CD14-positive monocyte (primary cell): ENCODE results near the gene PRKN. TPM values are rescaled to one million over a fixed set of nuclear protein-coding genes. Genes with fewer than 3 reads are reported as not detected.

ENCODE experiments used
- DNase-seq, 3 donors: peaks; one replicate each; pipeline ENCODE4 v3.0.0-alpha.2; 2011 to 2022
- H2AFZ ChIP-seq: 2 replicates; pipeline ENCODE4 v1.6.0; 2012; ENCODE audit warnings: mild to moderate bottlenecking, low read depth, low read length, inconsistent platforms; ENCODE audit not compliant: insufficient read depth, poor library complexity, severe bottlenecking
- H3K27ac ChIP-seq, 2 donors: 1 replicate in 1 of 2; 2 replicates in 1 of 2; pipeline ENCODE4 v1.5.1; 2012 to 2013; ENCODE audit warnings: low read length in 2 of 2, control low read depth in 1 of 2, inconsistent platforms in 1 of 2, low read depth in 1 of 2, mild to moderate bottlenecking in 1 of 2
- H3K27me3 ChIP-seq, 2 donors: one replicate each; pipeline versions ENCODE4 v1.6.0 to v1.6.1; 2011 to 2013; ENCODE audit warnings: low read length in 2 of 2; ENCODE audit not compliant: control insufficient read depth in 2 of 2, insufficient read depth in 2 of 2
- H3K36me3 ChIP-seq, 2 donors: replicated peaks in 1 of 2; 1 replicate in 1 of 2; 2 replicates in 1 of 2; pipeline versions ENCODE4 v1.5.1 to v1.6.1; 2012 to 2013; ENCODE audit warnings: low read length in 2 of 2, control low read depth in 1 of 2, inconsistent platforms in 1 of 2, mild to moderate bottlenecking in 1 of 2; ENCODE audit not compliant: insufficient read depth in 2 of 2, control insufficient read depth in 1 of 2
- H3K4me1 ChIP-seq, 2 donors: 1 replicate in 1 of 2; 2 replicates in 1 of 2; pipeline versions ENCODE4 v1.5.1 to v1.6.1; 2012 to 2013; ENCODE audit warnings: low read length in 2 of 2, control low read depth in 1 of 2, inconsistent platforms in 1 of 2, mild to moderate bottlenecking in 1 of 2, moderate library complexity in 1 of 2; ENCODE audit not compliant: insufficient read depth in 2 of 2, control insufficient read depth in 1 of 2
- H3K4me2 ChIP-seq: replicated peaks from 2 replicates; pipeline ENCODE3; 2012; ENCODE audit warnings: low read length, moderate library complexity, mild to moderate bottlenecking; ENCODE audit not compliant: poor library complexity, severe bottlenecking; ENCODE audit errors: extremely low read depth
- H3K4me3 ChIP-seq, 3 experiments: fragments of 200-600 bp in 1 of 3; sonication (generic) in 1 of 3; replicated peaks in 1 of 3; 1 replicate in 2 of 3; 2 replicates in 1 of 3; pipeline ENCODE4 v1.5.1; 2011 to 2013; ENCODE audit warnings: low read length in 3 of 3, mild to moderate bottlenecking in 3 of 3, control low read depth in 2 of 3, low read depth in 2 of 3, inconsistent platforms in 1 of 3, moderate library complexity in 1 of 3
- H3K79me2 ChIP-seq: 2 replicates; pipeline ENCODE4 v1.6.0; 2012; ENCODE audit warnings: mild to moderate bottlenecking, control low read depth, inconsistent platforms, low read length, moderate library complexity; ENCODE audit not compliant: insufficient read depth
- H3K9ac ChIP-seq: 2 replicates; pipeline ENCODE4 v1.6.0; 2017; ENCODE audit warnings: low read length, mild to moderate bottlenecking; ENCODE audit not compliant: insufficient read depth, poor library complexity, severe bottlenecking
- H3K9me3 ChIP-seq, 2 donors: replicated peaks in 1 of 2; 1 replicate in 1 of 2; 2 replicates in 1 of 2; pipeline versions ENCODE4 v1.5.1 to v1.6.1; 2012 to 2013; ENCODE audit warnings: low read length in 2 of 2, control low read depth in 1 of 2; ENCODE audit not compliant: control insufficient read depth in 1 of 2, insufficient read depth in 1 of 2
- H4K20me1 ChIP-seq: 2 replicates; pipeline ENCODE4 v1.6.0; 2012; ENCODE audit warnings: mild to moderate bottlenecking, low read length, control low read depth, moderate library complexity; ENCODE audit not compliant: insufficient read depth
- H3K27ac Mint-ChIP-seq, 7 donors: one replicate each; pipeline ENCODE4 v1.8.0; 2020; ENCODE audit warnings: mild to moderate bottlenecking in 7 of 7, mixed read lengths in 7 of 7, moderate library complexity in 6 of 7, inconsistent platforms in 2 of 7
- H3K27me3 Mint-ChIP-seq, 3 donors: one replicate each; pipeline ENCODE4 v1.8.0; 2021 to 2022; ENCODE audit warnings: low read depth in 3 of 3, mild to moderate bottlenecking in 3 of 3, mixed read lengths in 3 of 3, moderate library complexity in 3 of 3, inconsistent platforms in 1 of 3
- H3K36me3 Mint-ChIP-seq, 2 donors: one replicate each; pipeline ENCODE4 v1.8.0; 2020; ENCODE audit warnings: mixed read lengths in 2 of 2, inconsistent platforms in 1 of 2, mild to moderate bottlenecking in 1 of 2
- H3K4me1 Mint-ChIP-seq: one replicate; pipeline ENCODE4 v1.8.0; 2020; ENCODE audit warnings: mild to moderate bottlenecking, mixed read lengths
- H3K4me3 Mint-ChIP-seq, 2 donors: one replicate each; pipeline ENCODE4 v1.8.0; 2020; ENCODE audit warnings: mild to moderate bottlenecking in 2 of 2, mixed read lengths in 2 of 2, moderate library complexity in 1 of 2
- H3K9me3 Mint-ChIP-seq, 7 donors: one replicate each; pipeline ENCODE4 v1.8.0; 2020 to 2022; ENCODE audit warnings: mixed read lengths in 7 of 7, mild to moderate bottlenecking in 6 of 7, moderate library complexity in 6 of 7, inconsistent platforms in 2 of 7
- WGBS: methylation state at CpG from one replicate; pipeline ENCODE4 v1.1.5; 2013; ENCODE audit warnings: missing lambda C conversion rate; ENCODE audit not compliant: insufficient coverage; 5-methylcytosine and 5-hydroxymethylcytosine counted together
- intact Hi-C, 2 donors: fragments of 100-400 bp; cut with micrococcal nuclease; formaldehyde crosslinking; loops; one replicate each; pipeline versions ENCODE4 v1.15.0 to v1.15.1; 2023
- polyA plus RNA-seq, 3 donors: library from polyadenylated mRNA; depleted of rRNA in 1 of 3; unstranded in 2 of 3; stranded (reverse) in 1 of 3; fragments of 300-500 nt in 2 of 3; fragments of >200 nt in 1 of 3; fragmentation: Illumina TruSeq in 2 of 3; gene quantifications; 1 replicate in 2 of 3; 2 replicates in 1 of 3; pipeline ENCODE4 v1.2.3, GENCODE V29; 2012 to 2021
- TF ChIP-seq, protein P1 (sequence below): fragments of 200-600 bp; IDR thresholded peaks from one replicate; pipeline ENCODE4 v1.8.0; 2022; ENCODE audit warnings: antibody characterized with exemption, mild to moderate bottlenecking

The PRKN gene
- polyA plus RNA-seq, 3 donors, result 0.19 to 0.21 TPM; not detected in 1

DNA sequence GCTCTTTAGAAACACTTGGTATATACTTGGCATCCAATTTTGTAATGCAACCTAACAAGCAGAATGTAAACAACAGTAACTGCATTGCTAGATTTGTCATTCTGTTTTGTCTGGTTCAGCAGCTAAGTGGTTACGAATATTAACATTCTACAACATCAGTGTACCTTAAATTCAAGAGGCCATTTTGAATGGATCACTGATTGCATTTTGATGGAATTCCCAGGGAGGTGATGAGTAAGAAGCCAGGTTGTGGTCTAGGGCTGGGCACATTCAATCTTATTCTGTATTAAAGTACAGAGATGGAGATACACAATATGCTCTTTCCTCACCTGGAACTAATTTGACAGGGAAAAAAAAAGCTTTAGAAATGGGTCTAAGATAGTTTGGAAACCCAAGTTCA is 483.5 kb downstream of the PRKN start:
- Mint-ChIP-seq H3K4me3 (no peak overlapping the region), H3K4me1 (no peaks in the 10 kb centered on the region), H3K27me3 (no peaks in the 10 kb centered on the region), H3K36me3 (no peaks in the 10 kb centered on the region), H3K9me3 (peaks cover 0 to 3% (median 0%) of the 10 kb centered on the region in 7 donors), H3K27ac (no peak overlapping the region)
- Histone ChIP-seq H4K20me1 (no peaks in the 10 kb centered on the region), H3K4me2 (no peak overlapping the region), H3K36me3 (no peaks in the 10 kb centered on the region), H3K79me2 (no peaks in the 10 kb centered on the region), H3K4me3 (no peak overlapping the region), H3K27ac (no peak overlapping the region), H3K9me3 (no peaks in the 10 kb centered on the region), H3K27me3 (no peaks in the 10 kb centered on the region), H3K4me1 (no peaks in the 10 kb centered on the region), H3K9ac (no peak overlapping the region), H2AFZ (no peak overlapping the region)
- DNase-seq, result no peak
- TF ChIP-seq, protein P1, sequence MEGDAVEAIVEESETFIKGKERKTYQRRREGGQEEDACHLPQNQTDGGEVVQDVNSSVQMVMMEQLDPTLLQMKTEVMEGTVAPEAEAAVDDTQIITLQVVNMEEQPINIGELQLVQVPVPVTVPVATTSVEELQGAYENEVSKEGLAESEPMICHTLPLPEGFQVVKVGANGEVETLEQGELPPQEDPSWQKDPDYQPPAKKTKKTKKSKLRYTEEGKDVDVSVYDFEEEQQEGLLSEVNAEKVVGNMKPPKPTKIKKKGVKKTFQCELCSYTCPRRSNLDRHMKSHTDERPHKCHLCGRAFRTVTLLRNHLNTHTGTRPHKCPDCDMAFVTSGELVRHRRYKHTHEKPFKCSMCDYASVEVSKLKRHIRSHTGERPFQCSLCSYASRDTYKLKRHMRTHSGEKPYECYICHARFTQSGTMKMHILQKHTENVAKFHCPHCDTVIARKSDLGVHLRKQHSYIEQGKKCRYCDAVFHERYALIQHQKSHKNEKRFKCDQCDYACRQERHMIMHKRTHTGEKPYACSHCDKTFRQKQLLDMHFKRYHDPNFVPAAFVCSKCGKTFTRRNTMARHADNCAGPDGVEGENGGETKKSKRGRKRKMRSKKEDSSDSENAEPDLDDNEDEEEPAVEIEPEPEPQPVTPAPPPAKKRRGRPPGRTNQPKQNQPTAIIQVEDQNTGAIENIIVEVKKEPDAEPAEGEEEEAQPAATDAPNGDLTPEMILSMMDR, result no peak
- WGBS, result no CpG with 5 or more reads among the region's 1 CpG
- intact Hi-C loops, result no loop called here

DNA sequence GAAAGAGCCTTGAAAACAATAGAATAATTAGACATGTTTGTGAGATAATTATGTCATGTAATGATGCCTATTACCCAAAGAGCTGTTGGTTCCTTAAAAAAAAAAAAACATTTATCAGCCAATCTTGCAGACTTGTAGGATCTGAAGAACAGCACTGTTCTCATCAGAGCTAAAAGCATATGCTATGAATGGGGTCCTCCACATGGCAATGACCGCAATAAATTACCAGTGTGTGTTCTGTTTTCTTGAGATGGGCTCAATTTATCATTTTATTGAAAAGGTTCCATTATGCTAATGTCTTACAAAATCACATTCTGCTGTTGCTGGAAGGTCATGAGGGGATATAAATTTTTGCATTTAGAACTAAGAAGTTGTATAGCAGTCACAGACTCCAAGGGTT is 484.7 kb downstream of the PRKN start:
- H3K9me3 Mint-ChIP-seq, result no peaks in the 10 kb centered on the region
- H3K27me3 Mint-ChIP-seq, result no peaks in the 10 kb centered on the region
- no peak overlapping the region for H2AFZ ChIP-seq
- no peak overlapping the region for H3K4me3 Mint-ChIP-seq
- no peaks in the 10 kb centered on the region for H3K36me3 Mint-ChIP-seq
- no peak for DNase-seq
- intact Hi-C loops, result no loop called here
- H3K27me3 ChIP-seq, result no peaks in the 10 kb centered on the region
- H3K36me3 ChIP-seq, result no peaks in the 10 kb centered on the region
- H3K9ac ChIP-seq, result no peak overlapping the region
- H3K4me1 ChIP-seq, result no peaks in the 10 kb centered on the region
- no peak overlapping the region for H3K4me3 ChIP-seq
- no peak overlapping the region for H3K4me2 ChIP-seq
- TF ChIP-seq, protein P1, result no peak
- no peaks in the 10 kb centered on the region for H3K9me3 ChIP-seq
- WGBS, result no CpG with 5 or more reads among the region's 1 CpG
- H3K27ac Mint-ChIP-seq, result no peak overlapping the region
- no peaks in the 10 kb centered on the region for H3K79me2 ChIP-seq
- no peaks in the 10 kb centered on the region for H3K4me1 Mint-ChIP-seq
- H3K27ac ChIP-seq, result no peak overlapping the region
- H4K20me1 ChIP-seq, result no peaks in the 10 kb centered on the region
